SK-N-SH (cell line): Measurements from ENCODE around the gene ARHGAP27.

Experiments
- EZH2phosphoT487 ChIP-seq: fragments of 200-600 bp; sonication (generic); IDR thresholded peaks from 2 replicates; pipeline ENCODE4 v1.6.1; 2017; ENCODE audit warnings: low read depth, mixed run types, mild to moderate bottlenecking, antibody characterized with exemption, moderate library complexity, borderline replicate concordance
- FOXJ3 ChIP-seq: sonication (generic); formaldehyde crosslinking; IDR thresholded peaks from 2 replicates; pipeline ENCODE4 v1.5.1; 2020; ENCODE audit warnings: mild to moderate bottlenecking, missing genetic modification reagents
- FOXM1 ChIP-seq: IDR thresholded peaks from 2 replicates; pipeline ENCODE4 v1.4.0; 2012; ENCODE audit warnings: low read depth, mild to moderate bottlenecking
- GABPA ChIP-seq: IDR thresholded peaks from 2 replicates; pipeline ENCODE4 v1.4.0; 2012; ENCODE audit warnings: low read depth, mild to moderate bottlenecking
- JUND ChIP-seq: IDR thresholded peaks from 2 replicates; pipeline ENCODE4 v1.4.0; 2012
- MXI1 ChIP-seq: IDR thresholded peaks from 2 replicates; pipeline ENCODE4 v1.6.1; 2012; ENCODE audit warnings: mild to moderate bottlenecking, low read depth, low read length, improper control_type of control experiment
- NRF1 ChIP-seq: IDR thresholded peaks from 2 replicates; pipeline ENCODE4 v1.6.1; 2012; ENCODE audit warnings: low read depth, mild to moderate bottlenecking, low read length
- POLR2AphosphoS5 ChIP-seq: IDR thresholded peaks from 2 replicates; pipeline ENCODE4 v1.6.1; 2012; ENCODE audit warnings: low read depth, low read length
- SMC3 ChIP-seq: IDR thresholded peaks from 2 replicates; pipeline ENCODE4 v1.6.1; 2012; ENCODE audit warnings: low read depth, low read length, improper control_type of control experiment
- YY1 ChIP-seq: IDR thresholded peaks from 2 replicates; pipeline ENCODE4 v1.4.0; 2012; ENCODE audit warnings: low read depth, mild to moderate bottlenecking
- TF ChIP-seq, protein P1 (sequence below): fragments of 200-600 bp; sonication (generic); IDR thresholded peaks from 2 replicates; pipeline ENCODE4 v1.6.1; 2017; ENCODE audit warnings: antibody characterized with exemption, mild to moderate bottlenecking, moderate library complexity
- TF ChIP-seq, protein P2 (sequence below): fragments of 150-350 bp; IDR thresholded peaks from 2 replicates; pipeline ENCODE4 v1.6.1; 2017; ENCODE audit warnings: antibody characterized with exemption, low read length, low read depth, borderline replicate concordance
- TF ChIP-seq, protein P3 (sequence below): fragments of 150-350 bp; IDR thresholded peaks from 2 replicates; pipeline ENCODE4 v1.6.1; 2016; ENCODE audit warnings: mild to moderate bottlenecking, low read depth, low read length
- TF ChIP-seq, protein P4 (sequence below): IDR thresholded peaks from 2 replicates; pipeline ENCODE4 v1.4.0; 2012; ENCODE audit warnings: low read depth

DNA sequence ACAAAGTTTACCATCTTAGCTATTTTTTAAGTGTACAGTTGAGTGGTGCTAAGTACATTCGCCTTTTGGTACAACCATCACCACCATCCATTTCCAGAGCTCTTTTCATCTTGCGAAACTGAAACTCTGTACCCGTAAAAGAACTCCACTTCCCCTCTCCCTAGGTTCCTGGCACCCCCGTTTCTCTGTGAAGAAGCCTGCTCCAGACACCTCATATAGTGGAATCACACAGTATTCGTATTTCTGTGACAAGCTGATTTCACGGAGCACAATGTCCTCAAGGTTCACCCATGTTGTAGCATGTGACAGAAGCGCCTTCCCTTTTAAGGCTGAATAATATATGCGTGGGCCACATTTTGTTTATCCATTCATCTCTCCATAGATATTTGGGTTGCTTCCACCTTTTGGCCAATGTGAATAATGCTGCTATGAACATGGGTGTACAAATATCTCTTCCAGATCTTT, 61.7 kb downstream of the ARHGAP27 start:
- no peak for TF ChIP-seq MXI1
- TF ChIP-seq EZH2phosphoT487, result no peak
- TF ChIP-seq, protein P1, sequence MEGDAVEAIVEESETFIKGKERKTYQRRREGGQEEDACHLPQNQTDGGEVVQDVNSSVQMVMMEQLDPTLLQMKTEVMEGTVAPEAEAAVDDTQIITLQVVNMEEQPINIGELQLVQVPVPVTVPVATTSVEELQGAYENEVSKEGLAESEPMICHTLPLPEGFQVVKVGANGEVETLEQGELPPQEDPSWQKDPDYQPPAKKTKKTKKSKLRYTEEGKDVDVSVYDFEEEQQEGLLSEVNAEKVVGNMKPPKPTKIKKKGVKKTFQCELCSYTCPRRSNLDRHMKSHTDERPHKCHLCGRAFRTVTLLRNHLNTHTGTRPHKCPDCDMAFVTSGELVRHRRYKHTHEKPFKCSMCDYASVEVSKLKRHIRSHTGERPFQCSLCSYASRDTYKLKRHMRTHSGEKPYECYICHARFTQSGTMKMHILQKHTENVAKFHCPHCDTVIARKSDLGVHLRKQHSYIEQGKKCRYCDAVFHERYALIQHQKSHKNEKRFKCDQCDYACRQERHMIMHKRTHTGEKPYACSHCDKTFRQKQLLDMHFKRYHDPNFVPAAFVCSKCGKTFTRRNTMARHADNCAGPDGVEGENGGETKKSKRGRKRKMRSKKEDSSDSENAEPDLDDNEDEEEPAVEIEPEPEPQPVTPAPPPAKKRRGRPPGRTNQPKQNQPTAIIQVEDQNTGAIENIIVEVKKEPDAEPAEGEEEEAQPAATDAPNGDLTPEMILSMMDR, result peak; percentile 26; the same call in 1 of the 2 replicates
- no peak for TF ChIP-seq POLR2AphosphoS5
- no peak for TF ChIP-seq FOXJ3 (CRISPR knock-in tag)
- no peak for TF ChIP-seq JUND
- no peak for TF ChIP-seq NRF1
- TF ChIP-seq, protein P2, sequence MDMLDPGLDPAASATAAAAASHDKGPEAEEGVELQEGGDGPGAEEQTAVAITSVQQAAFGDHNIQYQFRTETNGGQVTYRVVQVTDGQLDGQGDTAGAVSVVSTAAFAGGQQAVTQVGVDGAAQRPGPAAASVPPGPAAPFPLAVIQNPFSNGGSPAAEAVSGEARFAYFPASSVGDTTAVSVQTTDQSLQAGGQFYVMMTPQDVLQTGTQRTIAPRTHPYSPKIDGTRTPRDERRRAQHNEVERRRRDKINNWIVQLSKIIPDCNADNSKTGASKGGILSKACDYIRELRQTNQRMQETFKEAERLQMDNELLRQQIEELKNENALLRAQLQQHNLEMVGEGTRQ, result no peak
- no peak for TF ChIP-seq GABPA
- TF ChIP-seq SMC3, result no peak
- TF ChIP-seq FOXM1, result no peak
- TF ChIP-seq YY1, result no peak
- TF ChIP-seq, protein P3, sequence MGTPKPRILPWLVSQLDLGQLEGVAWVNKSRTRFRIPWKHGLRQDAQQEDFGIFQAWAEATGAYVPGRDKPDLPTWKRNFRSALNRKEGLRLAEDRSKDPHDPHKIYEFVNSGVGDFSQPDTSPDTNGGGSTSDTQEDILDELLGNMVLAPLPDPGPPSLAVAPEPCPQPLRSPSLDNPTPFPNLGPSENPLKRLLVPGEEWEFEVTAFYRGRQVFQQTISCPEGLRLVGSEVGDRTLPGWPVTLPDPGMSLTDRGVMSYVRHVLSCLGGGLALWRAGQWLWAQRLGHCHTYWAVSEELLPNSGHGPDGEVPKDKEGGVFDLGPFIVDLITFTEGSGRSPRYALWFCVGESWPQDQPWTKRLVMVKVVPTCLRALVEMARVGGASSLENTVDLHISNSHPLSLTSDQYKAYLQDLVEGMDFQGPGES, result no peak
- TF ChIP-seq, protein P4, sequence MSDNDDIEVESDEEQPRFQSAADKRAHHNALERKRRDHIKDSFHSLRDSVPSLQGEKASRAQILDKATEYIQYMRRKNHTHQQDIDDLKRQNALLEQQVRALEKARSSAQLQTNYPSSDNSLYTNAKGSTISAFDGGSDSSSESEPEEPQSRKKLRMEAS, result no peak
